Keratinocyte (primary cell): ENCODE measurements around the gene PRDM4.
"Not testable (repeated sequence)": the region's sequence is repeated elsewhere in the genome, so short reads cannot be mapped to it uniquely, and the experiment has no call there.

Experiments
- CTCF ChIP-seq, 3 experiments: IDR thresholded peaks in 1 of 3; conservative IDR thresholded peaks in 1 of 3; optimal IDR thresholded peaks in 1 of 3; 2 replicates in 2 of 3; 3 replicates in 1 of 3; pipeline versions ENCODE3 to v1.5.1; 2011; ENCODE audit warnings: low read length in 3 of 3, mild to moderate bottlenecking in 3 of 3, moderate library complexity in 2 of 3, control low read depth in 1 of 3, inconsistent platforms in 1 of 3; ENCODE audit not compliant: insufficient read depth in 2 of 3; ENCODE audit errors: extremely low read depth in 1 of 3
- EZH2 ChIP-seq: IDR thresholded peaks from one replicate; pipeline ENCODE4 v1.6.1; 2012; ENCODE audit warnings: inconsistent platforms, mild to moderate bottlenecking, low read length, moderate library complexity

GRCh38 chr12:107705522-107705921 lies 55.4 kb downstream of the PRDM4 start:
- TF ChIP-seq CTCF (optimal IDR thresholded peaks at IDR 0.05 in 1 of 3, IDR thresholded peaks at IDR 0.05 in 1 of 3, conservative IDR thresholded peaks at IDR 0.05 in 1 of 3; ENCODE audit: extremely low read depth in 1 of 3, insufficient read depth in 2 of 3, low read length in 3 of 3); EZH2: not testable (repeated sequence)
